GM19023 (cell line): ENCODE results near the gene GJA5.

Experiments
- ATAC-seq: cut with Tn5 transposase; IDR thresholded peaks from one replicate; pipeline ENCODE4 v1.9.1; 2021; ENCODE audit warnings: mild to moderate bottlenecking, moderate library complexity; ENCODE audit not compliant: unreplicated experiment

Gene GJA5

DNA sequence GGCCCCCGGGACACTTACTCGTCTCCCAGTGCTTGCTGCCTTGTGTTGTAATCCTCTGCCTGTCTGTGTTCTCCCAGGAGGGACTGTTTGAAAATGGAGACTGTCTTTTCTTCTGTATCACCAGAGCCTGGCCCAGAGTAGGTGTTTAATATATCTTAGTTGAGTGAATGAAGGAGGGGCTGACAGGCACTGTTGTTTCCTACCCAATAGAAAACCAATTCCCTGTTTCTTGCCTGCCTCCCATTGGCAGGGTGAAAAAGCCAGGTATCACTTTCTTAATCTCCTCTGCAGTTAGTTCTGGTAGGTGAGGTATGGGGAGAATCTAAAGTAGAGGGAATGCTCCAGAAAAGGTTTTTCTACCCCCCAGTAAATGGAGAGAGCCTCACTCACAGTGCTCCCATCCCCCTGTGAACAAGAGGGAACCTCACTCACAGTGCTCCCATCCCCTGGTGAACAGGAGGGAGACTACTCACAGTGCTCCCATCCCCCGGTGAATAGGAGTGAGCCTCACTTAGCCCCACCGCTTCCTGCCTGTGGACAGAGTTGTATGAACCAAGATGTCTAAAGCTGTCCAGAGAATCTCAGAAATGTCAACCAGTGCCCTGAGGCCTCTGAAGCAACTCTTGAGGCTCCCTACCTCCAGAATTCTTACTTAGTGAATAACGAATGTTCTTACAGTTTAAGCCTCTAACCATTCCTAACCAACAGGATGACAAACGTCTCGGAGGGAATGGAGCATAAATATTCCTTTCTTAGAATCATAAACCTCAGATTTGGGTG is at the start of gene GJA5:
TSS of gene GJA5 (minus strand) at position 122 of the 780 bp plus-strand sequence. CDS start 1,364 bp downstream, outside the sequence.
- no peak for ATAC-seq

DNA sequence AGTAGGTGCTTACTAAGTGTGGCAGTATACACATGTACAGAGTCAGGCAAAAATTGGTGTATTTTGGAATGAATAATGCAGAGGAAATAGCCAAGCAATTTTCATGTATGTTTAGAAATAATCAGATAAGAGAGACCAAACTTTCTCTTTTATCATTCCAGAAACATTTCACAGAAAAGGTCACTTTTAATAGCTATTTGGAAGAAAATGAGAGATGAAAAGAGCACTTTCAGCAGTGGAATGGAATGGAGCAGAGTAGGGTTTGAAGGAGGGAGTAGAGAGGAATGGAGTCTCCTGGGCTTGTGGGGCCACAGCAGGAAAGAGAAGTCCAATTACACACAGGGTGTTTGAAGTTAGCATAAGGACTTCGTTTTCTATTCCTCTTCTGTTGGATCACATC is 48.8 kb upstream of the GJA5 start:
- no peak for ATAC-seq

DNA sequence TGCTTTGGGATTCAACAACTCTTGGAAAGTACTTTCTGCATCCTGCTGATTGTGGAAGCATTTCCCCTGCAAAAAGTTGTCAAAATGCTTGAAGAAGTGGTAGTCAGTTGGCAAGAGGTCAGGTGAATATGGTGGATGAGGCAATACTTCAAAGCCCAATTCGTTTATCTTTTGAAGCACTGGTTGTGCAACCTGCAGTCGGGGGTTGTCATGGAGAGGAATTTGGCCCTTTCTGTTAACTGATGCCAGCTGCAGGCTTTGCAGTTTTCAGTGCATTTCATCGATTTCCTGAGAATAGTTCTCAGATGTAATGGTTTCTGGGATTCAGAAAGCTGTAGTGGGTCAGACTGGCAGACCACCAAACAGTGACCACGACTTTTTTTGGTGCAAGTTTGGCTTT is 47.6 kb upstream of the GJA5 start:
- ATAC-seq = no peak

DNA sequence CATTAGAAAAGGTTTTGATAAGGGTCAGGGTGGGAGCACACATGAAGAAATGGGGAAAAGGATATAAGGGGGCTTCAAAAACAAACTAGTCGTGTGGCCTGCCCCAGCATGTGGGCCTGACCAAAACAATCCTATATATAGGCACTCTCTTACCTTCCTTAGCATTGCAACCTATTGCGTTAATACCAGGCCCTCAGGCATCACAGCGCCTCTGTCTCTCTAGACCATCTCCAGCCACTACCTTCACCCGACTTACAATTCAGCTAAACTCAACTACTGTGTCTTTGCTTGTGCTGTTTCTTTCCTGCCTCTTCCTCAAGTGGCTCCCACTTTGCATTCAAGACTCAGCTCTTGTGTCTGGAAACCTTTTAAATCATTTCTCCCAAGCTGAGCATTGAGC is 47.0 kb upstream of the GJA5 start:
- no peak for ATAC-seq

DNA sequence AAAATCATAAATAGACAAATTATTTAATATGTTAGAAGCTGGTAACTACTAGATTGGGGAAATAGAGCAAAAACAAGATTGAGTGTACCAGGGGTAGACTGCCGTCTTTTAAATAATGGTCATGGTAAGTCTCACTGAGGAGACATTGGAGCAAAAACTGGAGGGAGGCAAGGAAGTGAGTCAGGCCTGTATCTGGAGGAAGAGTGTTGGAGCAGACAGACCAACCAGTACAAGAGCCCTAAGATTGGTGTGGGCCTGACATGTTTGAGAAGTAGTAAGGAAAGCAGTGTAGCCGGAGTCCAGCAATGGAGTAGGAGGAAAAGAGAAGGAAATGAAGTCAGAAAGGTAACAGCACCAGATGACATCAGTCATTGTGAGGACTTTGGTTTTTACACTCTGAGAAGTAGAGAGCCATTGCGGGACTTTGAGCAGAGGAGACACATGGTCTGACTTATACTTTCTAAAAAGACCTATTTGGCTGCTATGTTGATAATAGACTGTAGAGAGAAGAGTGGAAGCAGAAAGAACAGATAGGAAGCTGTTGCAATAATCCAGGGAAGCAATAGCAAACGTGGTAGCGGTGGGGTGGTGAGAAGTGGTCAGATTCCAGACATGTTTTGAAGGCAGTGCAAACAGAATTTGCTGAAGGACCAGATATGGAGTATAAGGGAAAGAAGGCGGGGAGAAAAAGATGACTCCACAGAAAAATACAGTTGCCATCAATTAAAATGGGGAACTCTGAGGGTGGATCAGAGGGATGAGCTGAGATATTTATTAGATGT is 44.7 kb upstream of the GJA5 start:
- ATAC-seq = no peak

DNA sequence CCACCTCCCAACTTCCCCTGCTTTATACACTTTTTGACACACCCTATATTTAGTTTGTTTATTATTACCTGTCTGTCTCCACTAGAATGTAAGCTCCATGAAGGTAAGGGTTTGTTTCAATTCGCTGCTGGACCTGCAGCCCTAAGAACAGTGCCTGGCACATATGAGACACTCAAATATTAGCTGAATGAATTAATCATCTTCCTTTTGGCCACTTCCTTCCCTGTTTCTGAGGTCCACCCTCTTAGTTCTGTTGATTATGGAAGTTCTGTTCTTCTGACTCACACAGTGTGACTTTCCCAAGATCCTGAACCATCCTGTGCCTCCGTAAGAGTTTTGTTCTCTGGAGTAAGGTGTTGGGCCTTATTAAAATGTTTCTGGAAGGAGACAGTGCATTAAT is 40.4 kb upstream of the GJA5 start:
- no peak for ATAC-seq

DNA sequence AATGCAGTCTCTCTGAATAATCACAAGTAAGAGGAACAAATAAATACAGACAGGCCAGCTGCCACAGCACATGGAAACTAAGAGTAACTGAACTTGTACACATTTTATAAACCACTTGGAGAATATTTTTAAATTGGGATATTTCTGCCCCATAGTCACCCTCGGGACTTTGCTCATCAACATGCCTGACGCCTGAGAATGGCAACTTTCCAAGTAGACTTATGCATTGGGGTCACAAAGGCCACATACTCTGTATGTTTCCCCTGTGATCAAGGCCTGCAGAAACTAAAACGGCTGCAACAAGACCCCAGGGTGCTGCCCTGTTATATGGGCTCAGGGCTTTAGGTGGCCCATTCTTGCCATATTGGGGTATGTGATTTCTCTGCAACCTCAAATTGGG is 38.3 kb upstream of the GJA5 start:
- ATAC-seq = no peak

DNA sequence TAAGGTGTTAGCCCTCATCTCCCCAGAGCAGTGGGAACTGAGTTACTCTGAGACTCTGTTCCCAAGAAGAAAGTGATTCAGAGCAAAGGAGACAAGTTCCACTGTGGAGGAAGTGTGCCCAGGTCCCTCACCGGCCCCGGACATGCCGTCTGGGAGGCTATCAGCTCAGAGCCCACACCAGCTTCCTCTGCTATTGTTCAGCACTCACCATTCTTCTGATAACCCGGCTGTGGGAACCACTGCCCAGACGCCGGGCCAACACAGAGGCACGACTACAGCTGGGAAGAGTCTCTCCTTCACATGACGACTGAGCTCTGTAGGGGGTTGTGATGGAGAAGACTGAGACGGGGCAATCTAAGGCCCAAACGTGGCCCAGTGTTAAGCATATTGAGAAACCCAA is 34.2 kb upstream of the GJA5 start:
- ATAC-seq = no peak

DNA sequence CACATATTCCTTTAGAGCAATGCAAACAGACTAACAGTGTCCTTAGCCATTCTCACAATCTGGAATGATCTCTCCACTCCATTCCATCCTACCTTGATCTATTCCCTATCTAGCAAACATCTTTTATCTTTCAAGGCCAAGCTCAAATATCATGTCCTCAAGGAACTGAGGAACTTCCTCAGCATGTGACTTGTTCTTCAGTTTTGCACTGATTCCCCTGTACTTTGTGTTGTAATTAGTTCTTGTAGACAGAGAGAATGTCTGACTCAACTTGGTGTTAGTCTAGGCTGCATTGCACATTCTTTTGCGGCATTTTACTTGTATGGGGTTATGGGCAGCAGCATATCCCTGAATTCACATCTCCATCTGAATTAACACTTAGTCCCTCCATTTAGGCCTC is 31.5 kb upstream of the GJA5 start:
- no peak for ATAC-seq

DNA sequence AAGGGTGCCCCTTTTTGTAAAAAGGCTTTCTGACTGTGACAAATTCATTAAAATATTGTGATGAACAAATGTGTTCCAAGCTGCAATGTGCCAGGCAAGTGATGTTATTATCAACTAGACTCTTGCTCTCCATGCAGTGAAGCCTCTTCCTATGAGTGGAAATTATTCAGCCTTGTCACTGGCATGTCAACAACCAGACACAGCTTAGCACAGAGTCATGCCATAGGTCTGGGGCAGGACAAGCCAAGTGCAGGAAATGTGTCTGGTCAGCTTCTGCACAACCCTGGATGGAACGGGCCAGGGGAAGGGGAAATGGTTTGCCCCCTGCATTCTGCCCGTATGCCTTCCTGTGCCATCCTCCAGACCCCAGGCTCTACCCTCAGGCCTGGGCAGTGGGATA is 27.4 kb upstream of the GJA5 start:
- no peak for ATAC-seq

DNA sequence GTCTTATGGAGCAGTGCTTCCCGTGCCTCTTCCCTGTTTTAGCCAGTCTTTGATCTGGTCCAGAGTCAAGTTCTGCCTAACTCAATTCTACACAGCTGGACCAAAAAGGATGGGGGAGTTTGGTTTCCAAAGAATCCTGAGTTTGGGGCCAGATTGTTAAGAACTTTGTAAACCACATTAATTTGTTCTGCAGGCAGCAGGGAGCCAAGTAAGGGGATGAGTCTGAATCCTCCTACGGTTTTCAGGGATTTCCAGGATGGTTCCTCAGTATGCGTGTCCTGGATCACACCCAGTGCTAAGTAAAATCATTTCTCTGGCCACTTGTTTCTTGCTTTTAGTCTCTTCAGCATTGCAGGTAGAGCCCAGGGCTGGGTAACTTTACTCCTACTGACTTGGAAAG is 26.1 kb upstream of the GJA5 start:
- no peak for ATAC-seq

DNA sequence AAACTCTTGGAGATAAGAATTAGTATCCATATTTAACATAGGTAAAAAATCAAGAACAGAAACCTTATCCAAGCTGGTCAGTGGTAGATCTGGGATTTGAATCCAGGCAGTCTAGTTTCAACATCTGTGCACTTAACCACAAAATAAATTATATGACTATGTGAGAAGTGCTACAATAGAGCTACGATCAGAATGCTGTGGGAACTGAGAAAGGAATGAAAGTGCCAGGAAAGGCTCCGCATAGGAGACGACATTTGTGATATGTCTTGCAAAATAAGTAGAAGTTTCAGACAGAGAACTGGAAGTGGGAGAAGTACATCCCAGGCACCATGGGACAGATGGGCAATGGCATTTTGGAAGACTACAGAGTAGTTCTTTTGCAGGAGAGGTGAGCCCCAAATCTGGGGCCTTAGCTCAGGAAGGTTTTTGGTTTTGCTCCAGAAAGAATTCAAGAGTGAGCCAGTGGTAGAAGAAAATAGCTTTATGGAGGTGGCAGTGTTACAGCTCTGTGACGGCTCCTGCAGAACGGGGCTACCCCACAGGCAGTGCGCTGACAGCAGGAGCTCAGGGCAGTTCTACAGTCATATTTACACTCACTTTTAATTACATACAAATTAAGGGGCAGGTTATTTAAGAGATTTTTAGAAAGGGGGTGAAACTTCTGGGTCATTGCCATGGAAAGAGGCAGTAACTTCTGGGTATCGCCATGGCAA is 25.5 kb upstream of the GJA5 start:
- ATAC-seq = no peak

DNA sequence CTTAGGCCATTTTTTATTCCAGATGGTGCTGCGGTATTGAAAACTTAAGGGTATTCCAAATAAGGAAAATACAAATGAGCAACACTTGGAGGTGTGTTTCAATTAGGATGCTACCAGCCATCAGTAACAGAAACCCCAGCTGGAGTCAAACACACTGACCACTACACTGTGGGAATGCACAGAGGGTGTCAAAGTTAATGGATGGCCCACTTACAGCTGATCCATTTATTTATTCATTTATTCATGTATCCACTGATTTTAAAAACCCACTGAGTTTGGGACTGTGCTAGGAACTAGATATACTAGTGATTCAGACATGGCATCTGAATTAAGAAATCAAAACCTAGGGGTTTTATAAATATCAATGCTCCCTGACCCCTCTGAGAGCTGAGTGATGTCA is 24.5 kb upstream of the GJA5 start:
- no peak for ATAC-seq

DNA sequence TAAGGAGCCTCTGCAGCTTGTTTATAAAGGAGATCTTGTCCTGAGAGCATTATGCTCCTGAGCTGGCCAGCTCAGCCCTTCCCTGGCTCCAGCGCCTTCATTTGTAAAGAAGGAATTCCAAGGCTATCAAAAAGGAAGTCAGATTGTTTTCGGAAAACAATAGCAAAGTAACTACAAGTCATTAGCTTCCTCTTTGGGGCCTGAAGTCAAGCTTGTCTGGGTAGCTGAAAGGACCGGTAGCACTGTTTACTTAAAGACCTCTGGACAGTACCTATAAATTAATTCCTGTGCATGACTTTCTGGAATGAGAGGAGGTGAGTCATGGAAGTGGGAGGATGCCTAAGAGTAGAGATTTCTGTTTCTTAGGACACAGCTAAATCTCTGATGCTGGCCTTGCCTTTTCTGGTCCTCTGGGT is 20.7 kb upstream of the GJA5 start:
- ATAC-seq = no peak

DNA sequence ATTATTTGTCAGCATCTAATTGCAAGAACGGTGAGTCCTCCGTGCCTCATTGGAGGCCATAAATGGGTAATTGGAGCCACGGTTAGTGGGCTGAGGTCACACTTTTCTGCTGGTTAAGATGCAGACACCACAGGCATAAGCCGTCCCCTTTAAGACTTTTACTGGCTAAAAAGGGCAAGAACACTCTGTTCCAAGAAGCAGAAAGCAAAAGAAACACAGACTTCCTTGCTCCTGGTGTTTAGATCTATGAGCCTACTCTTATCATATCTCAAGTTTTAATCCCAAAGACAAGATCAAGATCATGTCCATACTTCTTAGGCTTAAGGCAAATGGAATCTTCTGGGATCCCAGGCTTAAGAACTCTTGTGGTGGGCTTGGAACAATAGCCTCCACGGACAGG is 17.3 kb upstream of the GJA5 start:
- no peak for ATAC-seq

DNA sequence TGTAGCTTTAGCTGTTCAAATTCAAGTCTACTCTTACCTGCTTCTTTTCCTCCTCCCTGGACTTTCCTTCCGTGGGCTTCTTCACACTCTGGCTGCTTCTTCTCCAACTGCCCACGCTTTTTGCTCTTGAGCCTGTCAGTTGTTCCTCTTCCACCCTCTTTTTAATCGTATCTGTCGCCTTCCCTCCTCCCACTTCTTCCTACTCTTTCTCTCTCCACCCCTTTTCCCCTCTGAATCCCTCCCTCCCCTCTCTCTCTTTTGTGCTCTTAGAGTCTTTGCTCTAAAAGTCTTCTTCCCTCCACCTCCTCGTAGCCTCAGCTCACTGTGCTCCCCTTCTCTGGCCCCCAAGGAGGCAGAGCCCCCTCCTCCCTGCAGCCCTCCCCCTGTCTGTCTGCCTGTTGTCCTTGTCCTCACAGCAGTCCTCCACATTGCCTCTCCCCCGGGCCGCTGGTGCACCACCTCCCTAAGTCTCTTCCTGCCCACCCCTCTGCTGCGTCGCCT is 12.9 kb upstream of the GJA5 start:
- ATAC-seq = no peak

DNA sequence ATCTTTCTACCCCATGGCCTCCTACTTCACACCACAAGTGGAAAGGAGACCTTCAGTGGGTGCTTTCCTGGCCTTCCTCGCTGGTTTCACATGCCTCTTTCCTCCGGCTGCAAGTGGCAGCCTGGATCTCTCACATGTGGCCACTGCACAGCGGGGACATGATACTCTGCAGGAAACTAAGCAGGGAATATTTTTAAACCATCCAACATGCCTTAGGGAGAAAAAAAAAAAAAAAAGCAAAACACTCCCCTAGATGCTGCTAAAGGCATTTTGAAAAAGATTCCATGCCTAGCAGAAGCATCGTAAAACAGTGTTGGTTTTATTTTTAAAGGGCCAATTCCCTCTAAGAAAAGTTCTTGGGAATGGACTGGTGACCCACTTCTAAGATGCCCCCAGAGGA is 12.2 kb upstream of the GJA5 start:
- no peak for ATAC-seq

DNA sequence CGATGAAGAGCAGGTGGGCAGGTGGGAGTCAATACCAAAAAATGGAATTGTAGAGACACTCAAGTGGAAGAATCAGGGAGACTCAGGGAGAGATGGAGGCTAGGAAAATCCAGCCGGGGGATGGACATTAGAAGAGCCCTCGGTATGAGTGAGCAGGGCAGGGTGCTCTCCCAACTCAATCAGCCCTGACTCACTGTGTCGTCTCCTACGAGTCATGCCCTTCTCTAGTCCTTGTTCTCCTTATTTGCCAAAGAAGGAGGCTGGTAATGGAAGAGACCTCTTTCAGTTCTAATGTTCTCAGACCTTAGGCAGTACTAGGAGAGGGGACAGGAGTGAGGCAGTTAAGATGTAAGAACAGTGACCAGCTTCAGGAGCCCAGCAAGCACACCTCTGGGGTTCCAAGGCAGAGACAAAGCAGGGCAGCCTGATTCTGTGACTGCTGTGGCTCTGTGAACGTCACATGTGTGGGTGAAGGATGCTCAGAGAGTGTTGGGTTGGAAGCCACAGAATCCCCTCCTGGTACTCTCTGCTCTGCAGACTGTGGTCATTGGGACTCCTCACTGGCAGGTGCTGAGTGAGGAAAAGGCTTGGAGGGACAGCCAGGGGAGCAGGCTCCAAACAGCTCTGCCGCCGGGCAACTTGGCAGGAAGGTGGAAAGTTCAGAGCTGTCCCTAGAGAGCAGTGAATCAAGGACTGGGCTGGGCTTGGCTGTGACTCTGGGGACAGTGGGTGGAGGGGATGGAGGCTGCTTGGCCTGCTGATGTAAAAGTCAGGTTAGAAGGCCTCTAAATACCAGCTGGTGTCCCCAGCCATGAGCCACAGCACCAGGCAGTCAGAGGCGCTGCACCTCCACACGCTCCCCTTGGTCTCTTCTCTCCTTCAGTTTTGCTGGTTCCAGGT is 11.1 kb upstream of the GJA5 start:
- ATAC-seq = no peak

DNA sequence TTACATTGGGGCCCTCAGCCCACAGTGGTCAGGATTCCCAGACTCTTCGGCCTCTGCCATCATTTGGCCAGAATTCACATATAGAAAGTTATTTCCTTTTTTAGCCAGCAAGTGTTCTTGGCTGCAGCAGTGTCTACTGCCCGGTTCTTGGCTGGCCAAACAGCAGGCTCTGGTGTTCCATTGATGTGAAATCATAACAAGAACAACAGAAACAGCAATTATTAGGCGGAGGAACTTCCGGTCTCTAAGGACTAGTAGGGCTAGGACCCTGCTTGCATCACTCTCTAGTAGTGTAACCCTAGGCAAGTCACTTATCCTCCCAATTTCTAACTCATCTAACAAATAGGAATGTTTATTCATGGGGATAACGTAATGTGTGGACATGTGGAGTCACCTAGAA is 8.7 kb upstream of the GJA5 start:
- no peak for ATAC-seq

DNA sequence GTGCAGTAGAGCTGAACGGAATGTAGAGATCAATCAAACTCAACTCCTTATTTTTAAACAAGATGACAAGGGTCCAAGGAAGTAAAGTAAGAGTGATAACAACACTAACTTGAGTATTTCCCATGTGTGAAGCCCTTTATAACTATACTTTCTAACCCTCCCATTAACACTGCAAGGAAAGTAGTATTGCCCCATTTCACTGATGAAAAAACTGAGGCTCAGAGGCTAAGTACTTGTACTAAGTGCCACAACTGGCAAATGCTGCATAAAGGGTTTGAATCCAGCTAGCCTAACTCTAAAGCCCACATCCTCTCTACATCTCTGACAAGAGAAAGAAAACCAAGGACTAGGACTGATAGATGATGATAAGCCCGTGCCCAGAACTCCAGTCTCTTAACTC is 8.2 kb upstream of the GJA5 start:
- ATAC-seq = no peak

DNA sequence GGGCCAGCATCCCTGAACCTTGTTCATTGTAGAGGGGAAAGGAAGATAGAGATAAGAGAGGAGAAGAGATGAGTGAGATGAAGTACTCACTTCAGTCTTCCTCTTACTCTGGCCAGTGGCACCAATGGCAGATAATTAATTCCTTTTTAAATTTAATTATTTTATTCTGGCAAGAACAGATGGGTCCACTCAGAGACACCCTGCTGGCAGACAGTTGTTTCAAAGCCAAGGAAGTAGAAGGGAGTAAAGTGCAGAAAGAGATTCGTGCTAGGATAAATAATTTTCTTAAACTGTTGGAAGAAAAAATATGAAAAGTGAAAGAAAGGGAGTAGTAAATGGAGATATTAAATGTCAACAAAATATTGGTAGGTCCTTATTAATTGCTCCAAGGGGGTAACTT is 7.7 kb upstream of the GJA5 start:
- ATAC-seq = no peak
